Epithelial cell of proximal tubule (primary cell): ENCODE results near the gene ERLEC1. TPM values are rescaled to one million over a fixed set of nuclear protein-coding genes. Genes with fewer than 3 reads are reported as not detected.

Experiments used
- DNase-seq: peaks from one replicate; pipeline ENCODE4 v3.0.0-alpha.2; 2011; ENCODE audit warnings: low read depth
- H3K4me3 ChIP-seq: 2 replicates; pipeline ENCODE4 v1.5.1; 2011; ENCODE audit warnings: low read depth, mild to moderate bottlenecking, low read length
- CTCF ChIP-seq: conservative IDR thresholded peaks from 2 replicates; pipeline ENCODE4 v1.5.1; 2012; ENCODE audit warnings: low read depth, mild to moderate bottlenecking, low read length
- total RNA-seq: library from RNA; depleted of rRNA; stranded (reverse); fragments of >200 nt; gene quantifications from 2 replicates; pipeline ENCODE4 v1.2.3, GENCODE V29; 2015

The ERLEC1 gene
- total RNA-seq, 1 donor from 2014 or later, result 94.1 TPM

GRCh38 chr2:53780056-53780455 lies 6.8 kb upstream of the ERLEC1 start:
- H3K4me3 ChIP-seq, result no peak overlapping the region
- no peak for TF ChIP-seq CTCF
- no peak for DNase-seq

GRCh38 chr2:53782676-53783075 lies 4.2 kb upstream of the ERLEC1 start:
- H3K4me3 ChIP-seq, result no peak overlapping the region
- DNase-seq, result no peak
- TF ChIP-seq CTCF, result no peak

- no peak for TF ChIP-seq CTCF
- DNase-seq, result no peak
- no peak overlapping the region for H3K4me3 ChIP-seq
Observed at GRCh38 chr2:53784436-53784835, 2.4 kb upstream of the ERLEC1 start.

GRCh38 chr2:53785366-53785765 lies 1.5 kb upstream of the ERLEC1 start:
- TF ChIP-seq CTCF, result no peak
- H3K4me3 ChIP-seq, result peak overlapping the region; percentile 78
- DNase-seq, result no peak

GRCh38 chr2:53786352-53786704 lies 516 bp upstream of the ERLEC1 start:
- no peak for TF ChIP-seq CTCF
- no peak for DNase-seq
- H3K4me3 ChIP-seq, result peak overlapping the region; percentile 78

- TF ChIP-seq CTCF, result no peak
- DNase-seq, result no peak
- H3K4me3 ChIP-seq, result peak overlapping the region; percentile 78
Observed at GRCh38 chr2:53787614-53788289, 908 bp downstream of the ERLEC1 start.

GRCh38 chr2:53793261-53793660 lies 6.4 kb downstream of the ERLEC1 start:
- H3K4me3 ChIP-seq, result no peak overlapping the region
- TF ChIP-seq CTCF, result no peak
- DNase-seq, result no peak
